ENCODE results near the gene EDRF1.

The EDRF1 gene

DNA sequence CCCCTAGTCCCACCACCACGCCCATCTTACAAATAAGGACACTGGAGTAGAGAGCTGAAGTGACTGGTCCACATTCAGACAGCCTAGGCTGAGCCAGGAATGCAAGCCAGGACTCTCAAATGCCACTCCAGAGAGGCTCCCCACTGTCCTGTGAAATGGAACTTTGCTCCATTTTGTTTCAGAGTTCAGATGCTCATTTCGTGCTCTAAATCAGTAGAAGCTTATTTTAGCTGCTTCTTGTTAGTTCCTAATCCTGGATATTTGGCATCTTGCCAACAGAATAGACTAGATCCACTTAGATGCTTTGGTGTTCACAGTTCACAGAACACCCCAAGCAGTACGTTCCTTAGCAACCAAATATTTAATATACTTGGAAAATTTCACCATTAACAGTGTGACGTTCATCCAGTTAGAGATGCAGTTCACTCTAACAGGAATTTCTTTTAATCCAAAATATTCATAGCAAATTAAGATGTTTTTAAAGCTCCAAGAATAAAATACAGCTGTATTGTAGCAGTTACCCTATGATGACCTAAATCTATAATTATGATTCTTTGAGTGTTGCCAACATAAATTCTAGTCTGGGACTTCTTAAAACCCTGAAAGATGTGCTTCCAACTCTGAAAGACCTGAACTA, 48.8 kb downstream of the EDRF1 start:
- peak in 1 of 2 experiments; percentile 8 for DNase-seq

DNA sequence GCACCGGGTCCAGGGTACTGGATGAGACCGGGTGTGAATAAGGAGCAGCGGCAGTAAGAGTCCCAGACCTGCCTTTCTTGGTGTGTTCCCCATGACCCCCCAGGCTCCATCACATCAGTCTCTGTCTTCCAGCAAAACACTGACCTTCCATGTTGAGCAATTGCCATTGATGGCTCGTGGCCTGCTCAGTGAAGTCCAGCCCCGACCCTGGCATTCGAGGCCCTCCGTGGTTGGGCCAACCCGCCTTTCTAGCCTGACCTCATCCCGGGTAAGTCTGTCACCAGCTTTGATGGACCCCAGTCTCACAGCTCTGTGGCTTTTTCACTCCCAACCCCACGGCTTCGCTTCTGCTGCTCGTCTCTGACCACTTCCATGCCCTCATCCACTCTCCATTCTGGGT, 49.7 kb downstream of the EDRF1 start:
- no peak for DNase-seq

DNA sequence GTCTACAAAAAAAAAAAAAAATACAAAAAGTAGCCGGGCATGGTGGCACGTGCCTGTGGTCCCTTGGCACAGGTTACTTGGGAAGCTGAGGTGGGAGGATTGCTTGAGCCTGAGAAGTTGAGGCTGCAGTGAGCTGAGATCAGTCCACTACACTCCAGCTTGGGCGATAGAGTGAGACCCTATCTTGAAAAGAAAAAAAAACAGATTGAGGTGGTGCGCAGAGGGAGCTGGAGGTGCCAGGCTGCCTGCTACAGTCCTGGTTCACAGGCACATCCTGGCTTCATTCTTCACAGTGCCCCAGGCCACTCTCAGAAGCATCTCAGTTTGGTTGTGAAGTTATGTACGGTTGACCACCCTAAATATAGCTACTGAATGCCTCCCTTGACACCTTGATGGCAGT, 51.3 kb downstream of the EDRF1 start:
- no peak for DNase-seq

DNA sequence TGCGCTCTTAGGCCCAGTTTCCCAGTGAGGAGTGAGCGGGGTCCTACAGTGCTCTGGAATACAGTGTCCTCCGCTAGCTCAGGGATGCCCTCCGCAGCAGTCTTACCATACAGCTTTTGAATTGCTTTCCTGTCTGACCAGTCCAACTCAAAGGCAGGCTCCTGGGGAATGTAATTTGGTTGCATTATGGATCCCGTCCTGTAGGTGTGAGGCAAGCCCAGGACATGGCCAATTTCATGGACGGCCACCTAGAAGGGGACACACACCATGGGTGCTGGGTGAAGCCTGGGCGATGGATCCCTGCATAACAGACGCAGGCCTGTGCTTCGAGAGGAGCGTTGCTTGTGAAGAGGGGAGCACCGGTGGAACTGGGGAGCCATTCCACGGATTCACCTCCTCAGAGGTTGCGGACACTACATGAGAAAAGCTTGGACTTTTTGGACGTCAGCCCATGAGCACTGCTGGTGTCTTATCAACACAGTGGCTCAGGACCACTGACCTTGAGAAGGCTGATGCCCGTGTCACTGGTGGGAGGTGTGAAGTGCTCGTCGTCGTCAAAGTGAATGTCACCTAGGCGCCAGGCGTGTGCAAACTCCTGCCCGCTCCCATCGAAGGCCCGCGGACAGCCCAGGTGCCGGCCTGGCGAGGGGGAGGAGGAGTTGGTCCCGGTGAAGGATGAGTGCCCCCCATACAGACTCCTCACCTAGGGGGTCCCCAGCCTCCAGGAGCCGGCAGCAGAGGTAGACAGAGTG, 52.8 kb downstream of the EDRF1 start:
- no peak for DNase-seq

DNA sequence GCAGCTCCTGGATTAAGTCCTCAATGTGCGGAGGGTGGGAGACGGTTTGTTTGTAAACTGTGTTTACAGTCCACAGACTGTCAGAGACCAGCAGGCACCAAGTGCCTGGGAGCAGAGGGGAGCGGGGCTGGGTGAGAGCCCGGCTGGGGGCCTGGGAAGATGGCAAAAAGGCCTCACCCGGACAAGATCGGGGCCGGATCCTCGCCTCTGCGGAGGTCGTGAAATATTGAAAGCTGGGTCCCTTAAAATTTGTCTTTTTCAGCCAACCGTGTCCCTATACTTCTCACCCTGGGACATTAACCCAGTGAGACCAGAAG, 53.3 kb downstream of the EDRF1 start:
- DNase-seq = no peak

DNA sequence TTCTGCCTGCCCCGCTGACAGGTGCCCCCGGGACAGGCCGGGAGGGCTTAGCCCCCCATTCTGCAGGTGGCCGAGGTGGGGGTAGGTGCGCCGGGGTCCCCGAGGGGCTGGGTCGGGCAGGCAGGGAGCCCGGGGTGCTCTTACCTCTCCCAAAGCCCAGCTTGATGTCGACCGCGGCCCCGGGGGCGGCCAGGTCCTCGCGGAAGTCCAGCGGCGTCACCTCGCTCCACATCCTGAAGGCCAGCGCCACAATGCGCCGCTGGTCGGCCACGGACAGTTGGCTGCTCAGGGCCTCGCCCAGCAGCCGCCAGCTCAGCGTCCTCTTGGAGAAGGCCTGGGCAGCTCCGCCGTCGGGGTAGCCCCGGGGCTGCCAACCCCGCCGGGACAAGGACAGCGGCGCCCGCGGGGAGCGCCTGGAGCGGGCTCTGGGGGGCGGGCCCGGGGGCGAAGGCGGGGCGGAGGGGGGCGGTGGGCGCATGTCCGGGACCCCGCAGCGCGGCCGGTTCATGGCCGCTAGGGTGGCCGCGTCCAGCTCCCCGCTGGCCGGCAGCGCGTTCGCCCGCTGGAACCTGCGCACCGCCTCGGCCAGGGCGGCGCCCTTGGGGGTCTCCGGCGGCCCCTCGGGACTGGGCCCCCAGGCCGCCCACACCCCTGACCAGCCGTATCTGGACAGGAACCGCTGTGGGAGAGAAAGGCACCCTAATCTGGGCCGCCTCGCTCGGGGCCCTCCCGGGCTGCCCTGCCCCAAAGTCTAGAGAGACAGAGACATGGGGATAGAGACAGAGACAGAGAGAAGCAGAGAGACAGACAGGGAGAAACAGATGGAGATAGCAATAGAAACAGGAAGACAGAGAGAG, 54.4 kb downstream of the EDRF1 start:
- DNase-seq = no peak

DNA sequence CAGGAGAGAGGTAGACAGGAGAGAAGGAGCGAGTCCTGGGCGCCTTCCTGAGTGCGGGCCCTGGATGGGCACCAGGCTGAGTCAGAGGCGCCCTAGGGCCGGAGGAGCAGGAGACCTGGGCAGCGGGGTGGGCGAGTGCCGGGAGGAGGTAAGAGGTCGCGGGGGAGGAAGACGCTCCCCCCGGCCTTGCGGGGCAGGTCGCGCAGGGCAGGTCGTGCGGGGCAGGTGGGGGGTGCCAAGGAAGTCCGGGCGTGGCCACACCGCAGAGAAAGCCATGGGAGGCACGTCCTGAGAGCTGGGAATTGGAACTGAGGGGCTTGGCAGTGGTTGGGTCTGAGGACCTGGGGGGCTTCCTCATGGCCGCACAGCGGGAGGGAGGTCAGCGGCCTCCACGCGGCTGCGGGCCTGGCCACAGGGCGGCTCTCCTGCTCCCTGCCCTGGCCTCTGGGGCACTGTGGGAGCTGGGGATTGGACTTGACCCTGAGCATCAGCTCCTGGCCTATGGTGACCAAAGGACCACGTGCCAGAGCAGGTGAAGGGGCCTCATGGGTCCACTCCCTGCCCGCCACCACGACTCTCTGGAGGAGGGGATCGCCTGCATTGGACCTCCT, 55.2 kb downstream of the EDRF1 start:
- DNase-seq = no peak

DNA sequence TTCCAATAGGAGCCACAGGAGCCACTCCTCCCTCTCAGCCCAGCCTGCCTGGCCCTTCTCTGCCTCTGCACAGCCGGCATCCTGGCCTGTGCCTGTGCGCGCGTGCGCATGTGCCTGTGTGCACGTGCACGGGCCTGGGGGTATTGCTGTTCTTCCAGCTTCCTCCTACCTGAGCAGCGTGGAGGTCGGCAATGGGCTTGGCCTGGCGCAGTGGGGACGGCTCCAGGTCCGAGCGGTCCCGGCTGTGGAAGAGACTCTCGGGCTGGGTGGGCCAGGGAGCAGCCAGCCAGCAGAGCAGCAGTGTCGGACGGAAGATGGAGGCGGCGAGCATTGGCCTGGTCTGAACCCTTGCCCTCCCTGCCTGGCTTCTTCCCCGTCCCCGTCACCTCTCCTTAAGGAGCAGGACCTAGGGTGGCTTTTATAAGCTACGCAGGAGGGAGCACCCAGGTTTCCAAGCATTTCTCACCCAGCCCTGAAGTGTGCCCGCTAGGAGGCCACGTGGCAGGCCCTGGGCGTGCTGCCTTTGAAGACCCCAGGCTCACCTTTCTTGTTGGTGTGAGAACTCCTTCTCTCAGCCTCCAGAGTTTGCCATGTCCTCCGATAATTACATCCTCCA, 56.1 kb downstream of the EDRF1 start, which contains the start of gene MMP21:
Gene MMP21 (minus strand): TSS at position 331 of the 616 bp plus-strand sequence. CDS start 0 bp downstream, at position 331.
- DNase-seq = no peak

DNA sequence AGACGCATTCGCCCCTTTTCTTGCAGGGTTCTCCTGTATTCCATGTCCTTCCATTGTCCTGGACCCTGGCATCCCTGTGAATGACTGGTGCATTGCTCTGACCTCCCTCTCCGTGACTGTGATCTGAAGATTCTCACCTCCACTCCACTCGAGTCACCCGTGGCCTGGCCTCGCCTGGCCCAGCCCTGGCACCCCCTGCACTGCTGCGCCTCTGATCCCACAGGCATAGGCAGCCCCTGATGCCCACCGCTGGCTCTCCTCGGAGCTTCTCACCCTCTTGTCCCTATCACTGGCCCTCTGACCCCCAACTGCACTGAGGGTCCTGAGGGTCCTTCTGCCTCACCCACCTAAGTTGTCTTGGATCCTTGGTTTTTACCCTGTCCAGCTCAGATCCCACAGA, 58.3 kb downstream of the EDRF1 start:
- DNase-seq = no peak

DNA sequence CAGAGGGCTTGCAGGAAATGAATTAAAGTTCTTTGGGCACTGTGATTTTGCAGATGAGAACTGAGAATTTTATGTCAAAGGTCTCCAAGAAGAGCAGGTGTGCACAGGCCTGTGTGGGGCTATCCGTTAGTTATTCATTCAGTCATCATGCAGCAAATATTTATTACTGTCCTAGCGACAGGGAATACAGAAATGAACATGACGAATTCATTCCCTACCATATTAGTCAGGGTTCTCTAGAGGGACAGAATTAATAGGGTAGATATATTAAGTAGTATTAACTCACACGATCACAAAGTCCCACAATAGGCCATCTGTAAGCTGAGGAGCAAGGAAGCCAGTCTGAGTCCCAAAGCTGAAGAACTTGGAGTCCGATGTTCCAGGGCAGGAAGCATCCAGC, 59.0 kb downstream of the EDRF1 start:
- DNase-seq = no peak

DNA sequence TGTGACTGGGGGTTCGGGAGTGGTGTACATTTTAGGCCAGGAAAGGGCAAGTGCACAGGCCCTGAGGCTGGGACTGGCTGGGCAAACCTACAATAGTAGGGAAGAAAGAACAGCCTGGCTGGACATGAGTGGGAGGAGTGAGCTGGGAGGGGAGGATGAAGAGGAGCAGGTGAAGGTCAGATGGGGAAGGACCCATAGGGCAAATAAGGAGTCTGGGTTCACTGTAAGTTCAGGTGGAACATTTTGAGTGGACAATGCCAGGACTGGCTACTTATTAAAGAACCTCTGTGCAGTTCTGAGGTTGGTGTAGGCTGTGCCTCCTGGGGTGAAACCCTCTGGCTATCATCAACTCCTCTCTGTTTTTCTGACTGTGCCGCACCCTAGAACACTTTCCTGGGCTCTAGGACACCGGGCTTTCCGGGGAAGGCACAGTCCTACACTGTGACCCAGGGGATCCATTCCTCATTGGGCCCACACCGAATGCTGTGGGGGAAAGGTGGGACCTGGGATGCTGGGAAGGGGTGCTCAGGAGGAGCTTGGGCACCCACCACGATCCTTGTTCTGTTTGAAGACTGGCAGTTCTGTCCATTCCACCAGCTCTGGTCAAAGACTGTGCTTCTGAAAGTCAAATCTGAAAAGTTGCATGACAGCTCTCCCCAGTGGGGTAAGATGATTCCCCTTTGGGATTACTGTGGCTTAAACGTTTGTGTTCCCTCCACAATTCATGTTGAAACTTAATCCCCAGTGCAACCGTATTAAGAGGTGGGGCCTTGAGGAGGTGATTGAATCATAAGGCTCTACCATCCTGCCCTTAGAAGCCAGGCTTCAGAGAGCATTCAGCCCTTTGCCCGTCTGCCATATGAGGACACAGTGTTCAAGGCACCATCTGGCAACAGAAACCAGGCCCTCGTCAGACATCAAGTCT, 60.2 kb downstream of the EDRF1 start:
- no peak for DNase-seq

DNA sequence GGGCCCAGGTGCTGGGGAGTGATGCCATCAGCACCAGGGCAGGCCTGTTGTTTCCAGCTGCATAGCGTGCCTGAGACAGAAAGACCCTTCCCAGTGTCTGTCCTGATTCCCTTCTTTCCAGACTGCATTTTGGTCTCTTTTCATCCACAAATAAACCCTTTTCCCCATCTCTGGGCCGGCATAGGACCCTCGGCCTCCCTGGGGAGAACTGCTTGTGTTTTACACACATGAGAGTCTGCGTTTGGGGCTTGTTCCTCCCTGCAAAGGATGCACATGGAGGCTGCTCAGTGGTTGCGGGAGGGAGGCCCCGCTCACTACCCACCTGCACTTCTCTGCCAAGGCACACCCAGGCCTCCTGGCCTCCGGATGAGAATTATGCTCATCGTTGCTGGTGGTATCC, 61.9 kb downstream of the EDRF1 start:
- DNase-seq = no peak

DNA sequence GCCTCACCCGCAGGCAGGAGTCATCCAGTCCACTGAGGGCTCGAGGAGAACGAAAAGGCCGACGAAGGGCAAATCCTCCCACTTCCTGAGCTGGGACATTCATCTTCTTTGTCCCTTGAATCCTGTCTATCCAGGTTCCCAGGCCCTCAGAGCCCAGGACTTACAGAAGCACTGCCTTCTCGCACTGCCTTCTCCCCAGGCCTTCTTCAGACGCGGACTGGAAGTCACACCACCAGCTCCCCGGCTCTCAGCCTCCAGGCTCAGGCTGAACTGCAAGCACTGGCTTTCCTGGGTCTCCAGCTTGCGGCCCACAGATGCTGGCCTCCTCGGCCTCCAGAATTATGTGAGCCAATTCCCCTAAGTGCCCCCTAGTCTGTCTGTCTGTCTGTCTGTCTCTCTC, 62.5 kb downstream of the EDRF1 start:
- DNase-seq = no peak

DNA sequence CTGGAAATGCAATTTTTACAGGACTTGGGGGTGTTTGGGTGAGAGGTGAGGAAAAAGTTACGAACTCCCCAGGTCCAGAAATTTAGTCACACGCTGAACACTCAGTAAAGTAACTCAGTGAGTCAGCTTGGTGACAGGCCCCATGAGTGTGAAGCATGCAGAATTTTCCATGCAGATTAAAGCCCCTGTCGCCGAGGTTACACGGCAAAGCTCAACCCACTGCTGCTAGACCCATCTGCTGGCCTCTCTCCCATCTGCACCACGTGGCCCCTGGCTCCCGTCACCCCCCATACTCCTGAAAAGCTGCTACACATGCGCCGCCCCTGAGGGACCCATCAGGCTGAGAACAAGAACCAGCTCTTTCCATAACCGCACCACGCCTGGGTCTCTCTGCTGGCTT, 63.1 kb downstream of the EDRF1 start:
- no peak for DNase-seq

DNA sequence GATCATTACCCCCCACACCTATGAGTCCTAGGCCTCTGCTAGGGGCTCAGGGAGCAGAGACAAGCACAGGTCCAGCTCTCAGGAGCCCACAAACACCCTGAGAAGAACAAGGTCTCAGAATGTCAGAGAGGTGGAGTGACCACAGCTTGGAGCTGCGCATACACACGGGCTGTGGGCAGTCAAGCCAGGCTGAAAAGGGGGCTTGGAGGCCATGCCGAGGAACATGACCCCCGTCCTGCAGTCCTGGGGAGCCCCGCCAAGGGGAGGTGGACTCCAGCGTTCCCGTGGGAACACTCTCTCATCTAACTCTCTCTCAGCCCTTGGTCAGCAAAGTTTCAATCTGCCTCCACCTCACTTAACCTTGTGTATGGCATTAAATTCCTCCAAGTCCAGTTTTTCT, 63.9 kb downstream of the EDRF1 start:
- no peak for DNase-seq

DNA sequence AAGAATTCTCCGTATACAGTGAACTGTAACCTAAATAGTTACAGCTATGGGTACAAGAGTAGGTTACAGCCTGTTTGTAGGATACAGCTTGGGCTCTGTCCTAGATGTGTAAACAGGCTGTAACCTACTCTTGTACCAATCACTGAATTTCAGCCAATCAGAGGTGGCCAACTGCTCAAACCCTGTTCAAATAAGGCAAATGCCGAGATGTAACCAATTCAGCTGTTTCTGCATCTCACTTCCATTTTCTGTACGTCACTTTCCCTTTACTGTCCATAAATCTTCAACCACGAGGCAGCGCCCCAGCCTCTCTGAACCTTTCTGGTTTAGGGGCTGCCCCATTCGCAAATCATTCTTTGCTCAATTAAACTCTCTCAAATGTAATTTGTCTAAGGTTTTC, 64.4 kb downstream of the EDRF1 start:
- DNase-seq = no peak

DNA sequence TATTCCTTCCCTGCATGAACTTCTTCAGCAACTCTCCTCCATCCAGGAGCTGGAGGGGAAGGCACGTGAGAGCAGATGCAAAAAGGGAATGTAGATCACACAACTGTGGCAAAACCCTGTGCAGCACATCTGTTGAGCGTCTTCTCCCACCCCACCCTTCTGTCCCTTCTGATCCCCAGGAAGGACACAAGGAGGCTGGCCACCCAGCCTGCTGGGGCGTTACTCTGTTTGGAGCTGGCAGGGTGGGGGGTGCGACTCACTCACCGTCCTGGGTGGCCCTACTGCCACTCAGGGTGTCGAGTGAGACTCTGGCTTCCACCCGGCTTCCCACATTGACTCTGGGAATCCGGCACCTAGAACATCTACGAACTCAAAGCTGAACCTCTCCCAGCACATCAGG, 66.3 kb downstream of the EDRF1 start:
- DNase-seq = no peak

DNA sequence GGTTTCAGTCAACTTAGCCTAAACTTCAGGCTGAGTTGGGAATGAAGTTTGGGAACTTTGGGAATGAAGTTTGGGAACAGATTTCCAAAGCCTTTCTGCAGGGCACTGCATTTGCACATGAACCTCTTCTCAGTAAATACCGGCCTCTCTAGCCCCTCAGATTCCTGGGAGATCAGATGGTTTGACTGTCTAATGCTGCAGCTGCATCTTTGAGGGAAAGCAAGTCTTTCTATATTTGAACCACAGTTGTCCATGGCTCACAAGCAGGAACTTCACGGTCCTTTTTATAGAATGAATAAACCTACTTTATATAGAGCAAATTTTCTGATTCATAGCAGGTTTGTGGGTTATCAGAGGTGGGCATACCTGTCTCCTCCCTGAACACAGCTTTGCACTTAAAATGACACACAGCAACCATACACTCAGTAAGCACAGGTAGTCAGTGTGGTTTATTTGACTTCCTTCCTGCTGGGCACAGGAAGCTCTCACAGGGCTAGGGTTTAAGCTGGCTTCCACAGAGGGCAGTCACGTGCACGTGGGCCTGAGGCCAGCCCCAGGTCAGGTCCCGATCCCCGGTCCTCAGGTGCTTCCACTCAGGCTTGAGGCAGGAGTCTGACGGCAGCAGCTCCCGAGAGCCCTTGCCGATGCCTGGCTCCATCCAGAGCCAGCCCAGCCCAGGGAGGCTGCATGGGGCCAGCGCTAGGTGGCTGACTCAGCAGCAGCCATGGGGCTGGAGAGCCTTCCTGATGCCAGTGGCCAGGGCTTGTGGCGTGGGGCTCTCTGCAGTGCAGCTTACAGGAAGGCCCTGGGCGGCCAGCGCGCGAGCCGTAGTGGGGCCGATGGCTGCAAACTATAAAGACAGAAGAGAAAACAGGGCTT, 68.9 kb downstream of the EDRF1 start:
- DNase-seq = no peak

DNA sequence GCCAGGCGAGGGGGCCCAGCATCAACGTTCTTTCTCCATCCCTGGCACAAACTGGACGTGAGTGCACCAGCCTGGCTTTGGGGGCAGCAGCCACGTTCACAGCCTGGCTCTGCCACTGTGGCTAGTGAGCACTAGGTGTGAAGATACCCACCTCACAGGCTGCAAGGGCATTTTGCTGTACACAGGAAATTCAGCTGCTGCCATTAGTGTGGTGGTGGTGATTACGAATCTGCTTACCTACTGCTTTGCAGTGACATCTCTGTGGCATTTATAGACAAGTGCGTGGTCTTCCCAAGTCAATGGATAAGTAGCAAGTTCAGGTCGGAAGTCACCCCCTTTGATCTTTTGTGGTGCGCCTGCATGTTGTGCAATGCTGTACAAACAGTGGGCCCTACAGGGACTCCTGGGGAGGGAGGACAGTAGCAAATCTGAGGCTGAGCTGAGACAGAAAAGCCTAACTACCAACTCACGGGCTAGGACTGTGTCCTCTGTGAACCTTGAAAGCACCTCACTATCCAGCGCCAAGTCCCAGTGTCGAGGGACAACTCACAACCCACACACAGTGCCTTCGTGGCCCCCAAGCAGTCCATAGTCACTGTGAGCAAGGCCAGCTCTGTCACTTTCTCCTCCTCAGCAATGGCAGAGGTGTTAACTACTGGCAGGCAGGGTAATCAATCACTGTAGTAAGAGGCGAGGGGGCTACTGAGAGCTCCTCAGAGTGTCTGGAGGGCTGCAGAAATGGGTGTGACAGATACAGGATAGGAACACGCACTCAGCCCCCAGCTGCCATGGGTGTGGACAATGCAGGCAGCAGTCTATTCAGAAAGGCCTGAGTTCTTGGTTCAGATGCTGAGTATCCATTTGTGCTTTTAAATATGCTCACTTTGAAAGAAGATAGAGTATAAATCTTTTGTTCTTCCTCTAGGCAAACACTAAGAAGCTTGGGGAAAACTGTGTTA, 73.1 kb downstream of the EDRF1 start:
- DNase-seq = no peak

DNA sequence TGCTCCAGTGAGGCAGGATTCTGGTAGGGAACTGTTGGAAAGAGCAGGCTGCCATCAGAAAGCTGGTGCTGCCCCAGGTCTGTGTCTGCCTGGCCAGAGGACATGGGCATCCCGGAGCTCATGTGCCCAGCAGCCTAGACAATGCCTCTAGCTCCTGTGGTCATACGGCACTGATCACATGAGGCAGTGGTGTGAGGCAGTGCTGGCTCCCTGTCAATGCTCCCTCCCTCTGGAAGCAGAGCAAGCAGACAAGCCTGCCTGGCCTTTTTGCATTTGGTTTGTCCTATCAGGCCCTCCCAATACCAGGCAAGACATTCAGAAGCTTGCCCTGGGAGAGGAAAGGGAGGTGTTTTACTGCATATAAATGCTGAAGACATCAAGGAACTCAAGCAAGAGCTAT, 75.6 kb downstream of the EDRF1 start:
- DNase-seq = no peak
